Karpas-422 (cell line): ENCODE data around the gene LRRFIP1. TPM values are rescaled to one million over a fixed set of nuclear protein-coding genes. Genes with fewer than 3 reads are reported as not detected.

Experiments
- DNase-seq: peaks from one replicate; pipeline ENCODE4 v3.0.0-alpha.2; 2015
- H2AFZ ChIP-seq: fragments of 200-600 bp; sonication (generic); 2 replicates; pipeline ENCODE4 v1.6.1; 2014; ENCODE audit warnings: antibody characterized with exemption, low read length, mixed read lengths
- H3K27ac ChIP-seq: fragments of 200-600 bp; sonication (generic); 2 replicates; pipeline ENCODE4 v1.5.1; 2014; ENCODE audit warnings: mild to moderate bottlenecking, low read length, moderate library complexity
- H3K27me3 ChIP-seq: fragments of 200-600 bp; sonication (generic); 2 replicates; pipeline ENCODE4 v1.6.1; 2014; ENCODE audit warnings: low read length, mixed read lengths
- H3K36me3 ChIP-seq: fragments of 200-600 bp; sonication (generic); 2 replicates; pipeline ENCODE4 v1.6.1; 2014; ENCODE audit warnings: low read length, mixed read lengths; ENCODE audit not compliant: insufficient read depth
- H3K4me1 ChIP-seq: fragments of 200-600 bp; sonication (generic); 2 replicates; pipeline ENCODE4 v1.6.1; 2014; ENCODE audit warnings: mild to moderate bottlenecking, low read length, mixed read lengths
- H3K4me2 ChIP-seq: fragments of 200-600 bp; sonication (generic); 2 replicates; pipeline ENCODE4 v1.6.1; 2014; ENCODE audit warnings: low read length, low read depth, mild to moderate bottlenecking; ENCODE audit not compliant: poor library complexity, severe bottlenecking
- H3K4me3 ChIP-seq: fragments of 200-600 bp; sonication (generic); 2 replicates; pipeline ENCODE4 v1.5.1; 2014; ENCODE audit warnings: mild to moderate bottlenecking, antibody characterized with exemption, low read length, mixed read lengths
- H3K79me2 ChIP-seq: fragments of 200-600 bp; sonication (generic); 2 replicates; pipeline ENCODE4 v1.6.1; 2014; ENCODE audit warnings: mild to moderate bottlenecking, low read length, mixed read lengths
- H3K9ac ChIP-seq: fragments of 200-600 bp; sonication (generic); 2 replicates; pipeline ENCODE4 v1.6.0; 2014; ENCODE audit warnings: low read length
- H3K9me2 ChIP-seq: fragments of 200-600 bp; sonication (generic), shearing (Covaris generic); replicated peaks from 2 replicates; pipeline ENCODE4 v1.6.0; 2014; ENCODE audit warnings: mild to moderate bottlenecking, low read length, moderate library complexity; ENCODE audit not compliant: insufficient read depth
- H3K9me3 ChIP-seq: fragments of 300-700, 200-600 bp; sonication (generic); 2 replicates; pipeline ENCODE4 v1.6.1; 2014; ENCODE audit warnings: low read length, mixed read lengths
- H4K20me1 ChIP-seq: fragments of 200-600 bp; sonication (generic); 2 replicates; pipeline ENCODE4 v1.6.1; 2014; ENCODE audit warnings: mild to moderate bottlenecking, antibody characterized with exemption, low read length, low read depth; ENCODE audit not compliant: insufficient read depth
- total RNA-seq: library from RNA; depleted of rRNA; stranded (reverse); fragments of >200 nt; shearing (Covaris generic); gene quantifications from 2 replicates; pipeline ENCODE4 v1.2.3, GENCODE V29; 2014; ENCODE audit warnings: low replicate concordance

The LRRFIP1 gene
- total RNA-seq, 1 experiment from 2014 or later = 29.9 TPM

GRCh38 chr2:237639836-237640220, 12.4 kb downstream of the LRRFIP1 start:
- no peaks in the 10 kb centered on the region for H3K9me3 ChIP-seq

GRCh38 chr2:237640493-237640998, 13.2 kb downstream of the LRRFIP1 start:
- Histone ChIP-seq H3K27me3 (no peaks in the 10 kb centered on the region), H2AFZ (no peak overlapping the region), H3K36me3 (no peaks in the 10 kb centered on the region), H3K27ac (no peak overlapping the region), H3K9me2 (no peaks in the 10 kb centered on the region), H3K4me1 (no peaks in the 10 kb centered on the region), H3K4me2 (no peak overlapping the region), H3K9ac (no peak overlapping the region), H3K79me2 (no peaks in the 10 kb centered on the region), H3K4me3 (no peak overlapping the region), H4K20me1 (no peaks in the 10 kb centered on the region), H3K9me3 (no peaks in the 10 kb centered on the region)
- no peak for DNase-seq

More at GRCh38 chr2:237639836-237640220, 12.4 kb downstream of the LRRFIP1 start:
- no peak for DNase-seq
- no peak overlapping the region for H2AFZ ChIP-seq
- no peaks in the 10 kb centered on the region for H4K20me1 ChIP-seq
- H3K4me3 ChIP-seq = no peak overlapping the region
- H3K9ac ChIP-seq = no peak overlapping the region
- no peaks in the 10 kb centered on the region for H3K27me3 ChIP-seq
- H3K79me2 ChIP-seq = no peaks in the 10 kb centered on the region
- no peaks in the 10 kb centered on the region for H3K36me3 ChIP-seq
- no peaks in the 10 kb centered on the region for H3K9me2 ChIP-seq
- H3K4me1 ChIP-seq = no peaks in the 10 kb centered on the region
- H3K4me2 ChIP-seq = no peak overlapping the region
- no peak overlapping the region for H3K27ac ChIP-seq

DNA sequence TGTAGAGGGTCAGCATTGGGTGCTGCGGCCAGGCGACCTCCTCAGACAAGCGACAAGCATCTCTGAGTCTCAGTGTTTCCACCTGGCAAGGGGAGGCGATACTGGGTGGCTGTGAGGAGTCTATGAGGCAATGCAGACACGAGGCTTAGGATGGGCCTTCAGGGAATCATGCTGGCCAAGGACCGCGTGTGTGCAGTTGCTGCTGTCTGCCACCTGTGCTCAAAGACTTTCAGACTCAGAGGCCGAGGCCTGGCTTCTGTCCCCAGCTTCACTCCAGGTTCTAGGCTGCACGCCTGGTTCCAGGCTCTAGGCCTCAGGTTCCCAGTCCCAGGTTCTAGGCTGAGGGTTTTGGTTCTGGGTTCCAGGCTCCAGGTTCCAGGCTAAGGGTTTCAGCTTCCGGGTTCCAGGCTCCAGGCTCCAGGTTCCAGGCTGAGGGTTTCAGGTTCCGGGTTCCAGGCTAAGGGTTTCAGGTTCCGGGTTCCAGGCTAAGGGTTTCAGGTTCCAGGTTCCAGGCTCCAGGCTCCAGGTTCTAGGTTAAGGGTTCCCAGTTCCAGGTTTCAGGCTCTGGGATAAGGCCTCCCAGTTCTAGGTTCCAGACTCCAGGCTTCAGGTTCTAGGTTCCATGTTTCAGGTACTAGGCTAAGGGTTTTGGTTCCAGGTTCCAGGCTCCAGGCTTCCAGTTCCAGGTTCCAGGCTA, 14.8 kb downstream of the LRRFIP1 start:
- H3K27me3 ChIP-seq = no peaks in the 10 kb centered on the region
- no peaks in the 10 kb centered on the region for H3K4me1 ChIP-seq
- no peak overlapping the region for H3K9ac ChIP-seq
- no peak overlapping the region for H2AFZ ChIP-seq
- no peak overlapping the region for H3K4me3 ChIP-seq
- no peaks in the 10 kb centered on the region for H3K79me2 ChIP-seq
- H3K27ac ChIP-seq = no peak overlapping the region
- no peaks in the 10 kb centered on the region for H3K9me2 ChIP-seq
- H3K4me2 ChIP-seq = no peak overlapping the region
- no peak for DNase-seq
- H4K20me1 ChIP-seq = no peaks in the 10 kb centered on the region
- no peaks in the 10 kb centered on the region for H3K36me3 ChIP-seq
- H3K9me3 ChIP-seq = no peaks in the 10 kb centered on the region

GRCh38 chr2:237643066-237643465, 15.7 kb downstream of the LRRFIP1 start:
- H3K27ac ChIP-seq = no peak overlapping the region
- H4K20me1 ChIP-seq = no peaks in the 10 kb centered on the region
- no peak overlapping the region for H2AFZ ChIP-seq
- H3K4me2 ChIP-seq = no peak overlapping the region
- no peaks in the 10 kb centered on the region for H3K79me2 ChIP-seq
- no peaks in the 10 kb centered on the region for H3K9me2 ChIP-seq
- no peak overlapping the region for H3K4me3 ChIP-seq
- H3K9me3 ChIP-seq = no peaks in the 10 kb centered on the region
- no peak for DNase-seq
- H3K27me3 ChIP-seq = no peaks in the 10 kb centered on the region
- H3K36me3 ChIP-seq = no peaks in the 10 kb centered on the region
- no peaks in the 10 kb centered on the region for H3K4me1 ChIP-seq
- H3K9ac ChIP-seq = no peak overlapping the region

GRCh38 chr2:237643582-237644380, 16.4 kb downstream of the LRRFIP1 start:
- H3K4me3 ChIP-seq = no peak overlapping the region
- H3K27ac ChIP-seq = no peak overlapping the region
- H4K20me1 ChIP-seq = no peaks in the 10 kb centered on the region

GRCh38 chr2:237644381-237644703, 17.0 kb downstream of the LRRFIP1 start:
- no peak overlapping the region for H3K27ac ChIP-seq
- H3K27me3 ChIP-seq = no peaks in the 10 kb centered on the region
- no peaks in the 10 kb centered on the region for H4K20me1 ChIP-seq
- no peak overlapping the region for H3K4me3 ChIP-seq
- no peaks in the 10 kb centered on the region for H3K4me1 ChIP-seq
- H3K79me2 ChIP-seq = no peaks in the 10 kb centered on the region
- no peak overlapping the region for H3K9ac ChIP-seq
- H2AFZ ChIP-seq = no peak overlapping the region
- DNase-seq = no peak
- no peaks in the 10 kb centered on the region for H3K9me3 ChIP-seq
- no peaks in the 10 kb centered on the region for H3K9me2 ChIP-seq
- no peak overlapping the region for H3K4me2 ChIP-seq
- no peaks in the 10 kb centered on the region for H3K36me3 ChIP-seq

More at GRCh38 chr2:237643582-237644380, 16.4 kb downstream of the LRRFIP1 start:
- no peak overlapping the region for H3K9ac ChIP-seq
- DNase-seq = no peak
- H3K4me2 ChIP-seq = no peak overlapping the region
- H2AFZ ChIP-seq = no peak overlapping the region
- H3K79me2 ChIP-seq = no peaks in the 10 kb centered on the region
- H3K4me1 ChIP-seq = no peaks in the 10 kb centered on the region
- H3K9me3 ChIP-seq = no peaks in the 10 kb centered on the region
- H3K9me2 ChIP-seq = no peaks in the 10 kb centered on the region
- no peaks in the 10 kb centered on the region for H3K36me3 ChIP-seq
- no peaks in the 10 kb centered on the region for H3K27me3 ChIP-seq

DNA sequence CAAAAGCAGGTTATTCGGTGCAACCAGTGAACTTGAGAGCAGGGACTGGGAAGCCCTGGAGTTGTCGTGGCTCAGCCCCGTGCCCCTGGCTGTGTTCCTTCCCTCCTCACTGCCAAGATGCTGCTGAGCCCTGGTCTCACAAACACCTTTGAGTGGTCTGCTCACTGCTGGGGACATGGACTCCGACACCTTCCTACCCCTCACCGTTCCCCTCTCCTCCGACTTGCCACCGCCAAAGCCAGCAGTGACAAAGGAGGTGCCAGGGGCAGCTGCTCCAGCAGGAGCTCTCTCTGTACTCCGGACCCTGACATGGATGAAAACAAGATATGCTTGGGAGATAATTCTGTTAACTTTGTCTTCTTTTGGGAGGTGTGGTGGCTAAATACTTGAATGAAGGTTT, 17.9 kb downstream of the LRRFIP1 start:
- H3K9me2 ChIP-seq = no peaks in the 10 kb centered on the region
- no peaks in the 10 kb centered on the region for H4K20me1 ChIP-seq
- H3K4me3 ChIP-seq = no peak overlapping the region
- no peak overlapping the region for H2AFZ ChIP-seq
- no peak overlapping the region for H3K9ac ChIP-seq
- no peaks in the 10 kb centered on the region for H3K4me1 ChIP-seq
- no peak overlapping the region for H3K27ac ChIP-seq
- no peaks in the 10 kb centered on the region for H3K9me3 ChIP-seq
- no peak overlapping the region for H3K4me2 ChIP-seq
- no peaks in the 10 kb centered on the region for H3K36me3 ChIP-seq
- no peaks in the 10 kb centered on the region for H3K79me2 ChIP-seq
- DNase-seq = no peak
- no peaks in the 10 kb centered on the region for H3K27me3 ChIP-seq

DNA sequence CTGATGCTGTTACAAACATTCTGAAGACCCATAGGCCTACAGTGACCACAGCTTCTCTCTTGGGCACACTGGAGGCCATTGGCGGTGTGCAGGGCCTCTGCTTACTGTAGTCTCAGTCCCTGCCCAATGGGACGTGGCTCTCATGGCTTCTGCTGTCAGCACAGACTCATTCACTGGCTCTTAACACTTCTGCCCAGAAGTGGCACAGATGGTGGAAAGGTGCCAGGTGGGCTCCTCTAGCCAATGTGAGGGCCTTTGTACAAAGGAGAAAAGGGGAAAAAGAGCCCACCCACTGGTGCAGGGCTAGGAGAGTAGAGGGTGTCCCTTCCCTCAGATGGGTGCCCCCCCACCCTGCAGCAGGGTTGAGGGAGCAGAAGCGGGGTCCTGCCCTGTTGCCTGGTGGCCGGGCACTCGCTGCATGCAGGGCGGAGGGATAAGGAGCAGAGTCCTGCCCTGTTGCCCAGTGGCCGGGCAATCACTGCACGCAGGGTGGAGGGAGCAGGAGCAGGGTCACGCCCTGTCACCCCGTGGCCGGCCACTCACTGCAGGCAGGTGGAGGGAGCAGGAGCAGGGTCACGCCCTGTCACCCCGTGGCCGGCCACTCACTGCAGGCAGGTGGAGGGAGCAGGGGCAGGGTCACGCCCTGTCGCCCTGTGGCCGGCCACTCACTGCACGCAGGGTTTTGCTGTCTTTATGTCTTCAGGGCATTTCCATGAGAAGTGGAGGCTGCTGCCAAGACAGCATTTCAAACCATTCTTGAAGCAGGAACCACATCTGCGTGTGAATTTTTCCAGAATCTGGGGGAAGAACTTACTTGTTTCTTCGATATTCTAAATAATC, 20.0 kb downstream of the LRRFIP1 start:
- no peaks in the 10 kb centered on the region for H4K20me1 ChIP-seq

More for the DNA sequence above, 20.0 kb downstream of the LRRFIP1 start:
- H3K9me3 ChIP-seq = no peaks in the 10 kb centered on the region
- H3K36me3 ChIP-seq = no peaks in the 10 kb centered on the region
- H3K4me2 ChIP-seq = no peak overlapping the region
- H3K79me2 ChIP-seq = no peaks in the 10 kb centered on the region
- no peak for DNase-seq
- H3K9ac ChIP-seq = no peak overlapping the region
- no peak overlapping the region for H3K27ac ChIP-seq
- no peak overlapping the region for H2AFZ ChIP-seq
- H3K4me1 ChIP-seq = no peaks in the 10 kb centered on the region
- no peaks in the 10 kb centered on the region for H3K9me2 ChIP-seq
- no peak overlapping the region for H3K4me3 ChIP-seq
- H3K27me3 ChIP-seq = no peaks in the 10 kb centered on the region
